GM23338 (cell line): ENCODE measurements around the gene AANAT.

Experiments
- CREB1 ChIP-seq: fragments of 250-450 bp; sonication (Bioruptor Pico); IDR thresholded peaks from 2 replicates; pipeline ENCODE4 v1.5.0; 2020; ENCODE audit warnings: low read depth, mild to moderate bottlenecking, moderate library complexity
- CTCF ChIP-seq, 2 experiments: fragments of 200-600 bp in 1 of 2; sonication (generic) in 1 of 2; conservative IDR thresholded peaks; 2 replicates each; pipeline versions ENCODE4 v1.5.1 to v1.6.1; 2016 to 2017; ENCODE audit warnings: antibody characterized with exemption in 2 of 2, low read depth in 2 of 2, mild to moderate bottlenecking in 2 of 2, moderate library complexity in 1 of 2
- ETS1 ChIP-seq: IDR thresholded peaks from 2 replicates; pipeline ENCODE4 v1.6.1; 2016; ENCODE audit warnings: antibody characterized with exemption
- EZH2 ChIP-seq: fragments of 200-600 bp; sonication (generic); IDR thresholded peaks from one replicate; pipeline ENCODE4 v1.8.0; 2017; ENCODE audit warnings: antibody characterized with exemption, mild to moderate bottlenecking, low read depth; ENCODE audit not compliant: unreplicated experiment
- EZH2phosphoT487 ChIP-seq: fragments of 200-600 bp; sonication (generic); IDR thresholded peaks from one replicate; pipeline ENCODE4 v1.8.1; 2018; ENCODE audit warnings: antibody characterized with exemption; ENCODE audit not compliant: unreplicated experiment
- JUNB ChIP-seq: IDR thresholded peaks from one replicate; pipeline ENCODE4 v1.6.1; 2016; ENCODE audit warnings: antibody characterized with exemption; ENCODE audit not compliant: unreplicated experiment
- NANOG ChIP-seq: IDR thresholded peaks from 2 replicates; pipeline ENCODE4 v1.6.1; 2016; ENCODE audit warnings: antibody characterized with exemption, borderline replicate concordance
- POLR2AphosphoS5 ChIP-seq: IDR thresholded peaks from 2 replicates; pipeline ENCODE4 v1.6.1; 2016; ENCODE audit warnings: antibody characterized with exemption, low read depth
- REST ChIP-seq: IDR thresholded peaks from one replicate; pipeline ENCODE4 v1.6.1; 2018; ENCODE audit warnings: antibody characterized with exemption; ENCODE audit not compliant: unreplicated experiment
- STAT1 ChIP-seq: IDR thresholded peaks from one replicate; pipeline ENCODE4 v1.6.1; 2016; ENCODE audit warnings: antibody characterized with exemption; ENCODE audit not compliant: unreplicated experiment
- ZNF114 ChIP-seq: fragments of 250-450 bp; sonication (Bioruptor Pico); IDR thresholded peaks from 2 replicates; pipeline ENCODE4 v1.5.0; 2020; ENCODE audit warnings: mild to moderate bottlenecking, moderate library complexity

- TF ChIP-seq CTCF (conservative IDR thresholded peaks at IDR 0.05; ENCODE audit: low read depth in 2 of 2) (no peak), POLR2AphosphoS5 (no peak), EZH2 (no peak), EZH2phosphoT487 (no peak), CREB1 (CRISPR knock-in tag) (no peak), NANOG (no peak), ETS1 (no peak), STAT1 (no peak), JUNB (no peak), REST (no peak), ZNF114 (CRISPR knock-in tag) (no peak)
Measured at GRCh38 chr17:76480632-76481031, 13.2 kb downstream of the AANAT start.
